Measurements from ENCODE around the gene ABTB1. TPM values are rescaled to one million over a fixed set of nuclear protein-coding genes. Genes with fewer than 3 reads are reported as not detected.
A peak's percentile ranks its signal among the peaks of the same experiment; 100 is the strongest.

Gene ABTB1
- total RNA-seq, 6 experiments from 2014 or later: 9.5 to 14.0 (median 11.5) TPM

GRCh38 chr3:127710155-127710941, 37.6 kb downstream of the ABTB1 start:
- Mint-ChIP-seq H3K9me3 (no peaks in the 10 kb centered on the region), H3K4me1 (ENCODE audit: low read depth) (peaks cover 18% of the 10 kb centered on the region), H3K27ac (peak overlapping the region; percentile 26; the same call in 1 of the 2 replicates), H3K27me3 (ENCODE audit: insufficient read depth) (no peaks in the 10 kb centered on the region), H3K36me3 (ENCODE audit: low read depth) (peaks cover 18% of the 10 kb centered on the region; the same call in 1 of the 2 replicates), H3K4me3 (no peak overlapping the region)
- no peak for DNase-seq
- no peak for TF ChIP-seq CTCF (IDR thresholded peaks at IDR 0.05)

- H3K27me3 Mint-ChIP-seq (ENCODE audit: insufficient read depth): no peaks in the 10 kb centered on the region
- H3K9me3 Mint-ChIP-seq: no peaks in the 10 kb centered on the region
- TF ChIP-seq CTCF (IDR thresholded peaks at IDR 0.05): no peak
- H3K4me3 Mint-ChIP-seq: no peak overlapping the region
- peaks cover 15% of the 10 kb centered on the region; the same call in 1 of the 2 replicates for H3K36me3 Mint-ChIP-seq (ENCODE audit: low read depth)
- peaks cover 18% of the 10 kb centered on the region for H3K4me1 Mint-ChIP-seq (ENCODE audit: low read depth)
- no peak overlapping the region for H3K27ac Mint-ChIP-seq
- no peak for DNase-seq
Observed at GRCh38 chr3:127711021-127711695, 38.4 kb downstream of the ABTB1 start.

- H3K27me3 Mint-ChIP-seq (ENCODE audit: insufficient read depth): no peaks in the 10 kb centered on the region; the same call in 1 of the 2 replicates
- no peaks in the 10 kb centered on the region for H3K9me3 Mint-ChIP-seq
- peaks cover 16% of the 10 kb centered on the region; the same call in 1 of the 2 replicates for H3K36me3 Mint-ChIP-seq (ENCODE audit: low read depth)
- TF ChIP-seq CTCF (IDR thresholded peaks at IDR 0.05): no peak
- no peak overlapping the region; the same call in 1 of the 2 replicates for H3K27ac Mint-ChIP-seq
- peaks cover 18% of the 10 kb centered on the region for H3K4me1 Mint-ChIP-seq (ENCODE audit: low read depth)
- DNase-seq: no peak
- no peak overlapping the region for H3K4me3 Mint-ChIP-seq
Observed at GRCh38 chr3:127711896-127712295, 39.1 kb downstream of the ABTB1 start.

GRCh38 chr3:127712461-127712860, 39.7 kb downstream of the ABTB1 start:
- no peak overlapping the region for H3K27ac Mint-ChIP-seq
- peaks cover 18% of the 10 kb centered on the region for H3K4me1 Mint-ChIP-seq (ENCODE audit: low read depth)
- H3K36me3 Mint-ChIP-seq (ENCODE audit: low read depth): peaks cover 16% of the 10 kb centered on the region; the same call in 1 of the 2 replicates
- no peak for TF ChIP-seq CTCF (IDR thresholded peaks at IDR 0.05)
- no peaks in the 10 kb centered on the region; the same call in 1 of the 2 replicates for H3K27me3 Mint-ChIP-seq (ENCODE audit: insufficient read depth)
- no peak overlapping the region for H3K4me3 Mint-ChIP-seq
- H3K9me3 Mint-ChIP-seq: no peaks in the 10 kb centered on the region
- no peak for DNase-seq

GRCh38 chr3:127712881-127713771, 40.4 kb downstream of the ABTB1 start:
- H3K36me3 Mint-ChIP-seq (ENCODE audit: low read depth): peaks cover 16% of the 10 kb centered on the region; the same call in 1 of the 2 replicates
- H3K27me3 Mint-ChIP-seq (ENCODE audit: insufficient read depth): no peaks in the 10 kb centered on the region; the same call in 1 of the 2 replicates
- TF ChIP-seq CTCF (IDR thresholded peaks at IDR 0.05): no peak
- H3K27ac Mint-ChIP-seq: no peak overlapping the region; the same call in 1 of the 2 replicates
- no peaks in the 10 kb centered on the region for H3K9me3 Mint-ChIP-seq
- H3K4me3 Mint-ChIP-seq: no peak overlapping the region
- H3K4me1 Mint-ChIP-seq (ENCODE audit: low read depth): peaks cover 18% of the 10 kb centered on the region
- no peak for DNase-seq

Measured in HFFc6 (cell line).